Measurements from ENCODE around the gene MTA1. TPM values are rescaled to one million over a fixed set of nuclear protein-coding genes. Genes with fewer than 3 reads are reported as not detected.
A peak's percentile ranks its signal among the peaks of the same experiment; 100 is the strongest.

The MTA1 gene
- total RNA-seq, 1 experiment from 2014 or later = 15.4 TPM

- DNase-seq (ENCODE audit: low spot score) = no peak
Observed at GRCh38 chr14:105422695-105423487, 3.3 kb downstream of the MTA1 start.

DNA sequence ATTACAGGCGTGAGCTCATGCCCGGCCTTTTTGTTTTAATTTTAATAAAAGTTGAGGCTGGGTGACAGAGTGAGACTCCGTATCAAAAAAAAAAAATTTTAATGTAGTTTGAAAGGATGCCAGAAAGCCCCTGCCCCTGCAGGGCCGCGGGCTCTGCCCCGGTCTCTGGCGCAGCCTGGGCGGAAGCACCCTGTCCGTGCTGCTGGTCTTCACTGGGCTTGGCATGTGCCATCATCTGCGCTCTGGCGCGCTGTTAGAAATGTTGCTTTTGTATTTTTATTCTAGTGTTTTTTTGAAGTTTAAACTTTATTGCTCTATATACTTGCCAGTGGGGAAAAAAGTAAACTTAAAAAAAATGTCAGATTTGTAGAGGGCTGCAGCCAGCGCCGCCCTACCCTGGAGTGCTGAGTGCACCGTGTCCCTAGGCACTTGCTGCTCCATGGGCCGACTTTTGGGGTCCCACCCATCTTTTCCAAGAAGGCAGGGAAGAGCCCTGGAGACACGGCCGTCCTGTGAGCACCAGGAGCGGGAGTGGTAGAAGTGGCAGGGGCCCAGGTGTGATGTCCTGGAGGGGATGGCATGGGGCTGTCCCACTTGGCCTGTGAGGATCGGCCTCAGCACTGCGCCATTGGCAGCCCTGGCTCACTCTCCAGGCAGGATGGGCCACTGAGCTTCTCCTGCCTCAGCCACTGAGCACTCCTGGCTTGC, 4.0 kb downstream of the MTA1 start:
- no peak for DNase-seq (ENCODE audit: low spot score)

DNA sequence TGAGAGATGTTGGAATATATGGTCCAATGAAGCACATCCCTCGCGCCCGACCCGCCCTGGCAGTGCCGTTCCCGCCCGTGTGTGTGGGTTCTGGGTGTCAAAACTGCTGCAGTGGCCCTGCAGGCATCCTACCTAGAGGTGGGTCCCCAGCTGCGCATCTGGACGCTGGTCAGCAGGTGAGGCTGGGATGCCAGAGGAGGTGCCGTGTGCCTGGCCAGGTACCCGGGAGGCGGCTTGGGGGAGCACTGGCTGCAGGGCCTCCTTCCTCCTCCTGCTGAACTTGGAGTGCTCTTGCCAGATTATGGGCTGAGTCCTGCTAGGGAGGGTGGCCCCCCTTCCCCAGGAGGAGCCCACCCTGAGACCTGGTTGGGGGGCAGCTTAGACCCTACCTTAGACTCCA, 5.2 kb downstream of the MTA1 start:
- no peak for DNase-seq (ENCODE audit: low spot score)

DNA sequence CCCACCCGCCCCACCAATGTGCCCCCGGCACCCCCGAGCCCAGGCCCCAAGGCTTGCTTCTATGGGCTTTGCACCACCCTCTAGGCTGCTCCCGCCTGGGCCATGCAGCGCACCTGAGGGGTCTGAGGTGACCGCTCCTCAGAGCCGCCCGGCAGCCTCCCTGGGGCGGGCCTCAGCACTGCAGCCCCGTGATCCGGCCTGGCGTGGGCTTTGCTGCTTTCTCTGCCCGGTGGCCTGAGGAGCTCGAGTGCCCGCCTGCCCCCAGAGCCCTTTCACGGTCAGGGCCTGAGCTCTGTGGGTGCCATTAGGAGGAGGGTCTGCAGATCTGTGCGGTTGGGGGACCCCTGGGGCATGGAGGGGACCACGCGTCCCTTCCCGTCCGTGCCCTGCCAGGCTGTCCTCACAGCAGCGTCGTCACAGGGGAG, 6.2 kb downstream of the MTA1 start:
- DNase-seq (ENCODE audit: low spot score) = no peak

DNA sequence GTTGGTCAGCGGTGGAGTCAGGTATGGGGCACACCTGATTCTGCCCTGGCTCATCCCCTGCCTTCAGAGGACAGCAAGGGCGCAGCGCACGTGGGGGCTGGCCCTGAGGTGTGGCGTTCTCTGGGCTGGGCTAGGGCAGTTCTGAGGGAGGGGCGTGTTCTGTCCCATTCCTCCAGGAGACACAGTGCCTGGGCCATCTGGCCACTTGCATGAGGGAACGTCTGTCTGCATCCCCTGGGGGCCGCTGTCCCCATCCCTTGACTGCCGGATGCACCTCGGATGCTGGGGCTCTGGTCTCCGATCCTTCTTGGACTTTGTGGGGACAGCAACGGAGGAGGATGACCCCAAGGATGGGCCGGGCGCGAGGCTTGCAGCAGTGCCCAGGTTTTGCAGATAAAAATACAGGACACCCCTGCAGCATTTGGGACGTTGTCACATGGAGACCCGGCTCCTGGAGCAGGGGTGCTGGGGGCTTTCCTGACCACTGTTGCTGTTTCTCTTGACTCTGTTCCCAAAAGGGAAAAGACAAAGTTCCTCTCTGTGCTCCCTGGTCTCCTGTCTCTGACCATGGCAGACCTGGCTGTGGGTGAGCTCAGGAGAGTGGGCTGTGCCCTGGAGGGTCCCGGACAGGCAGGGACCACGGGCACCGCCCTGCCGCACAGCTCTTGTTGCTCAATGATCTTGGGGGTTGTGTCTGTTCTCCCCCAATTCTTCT, 6.9 kb downstream of the MTA1 start:
- no peak for DNase-seq (ENCODE audit: low spot score)

- no peak for DNase-seq (ENCODE audit: low spot score)
Observed at GRCh38 chr14:105427412-105427811, 7.8 kb downstream of the MTA1 start.

DNA sequence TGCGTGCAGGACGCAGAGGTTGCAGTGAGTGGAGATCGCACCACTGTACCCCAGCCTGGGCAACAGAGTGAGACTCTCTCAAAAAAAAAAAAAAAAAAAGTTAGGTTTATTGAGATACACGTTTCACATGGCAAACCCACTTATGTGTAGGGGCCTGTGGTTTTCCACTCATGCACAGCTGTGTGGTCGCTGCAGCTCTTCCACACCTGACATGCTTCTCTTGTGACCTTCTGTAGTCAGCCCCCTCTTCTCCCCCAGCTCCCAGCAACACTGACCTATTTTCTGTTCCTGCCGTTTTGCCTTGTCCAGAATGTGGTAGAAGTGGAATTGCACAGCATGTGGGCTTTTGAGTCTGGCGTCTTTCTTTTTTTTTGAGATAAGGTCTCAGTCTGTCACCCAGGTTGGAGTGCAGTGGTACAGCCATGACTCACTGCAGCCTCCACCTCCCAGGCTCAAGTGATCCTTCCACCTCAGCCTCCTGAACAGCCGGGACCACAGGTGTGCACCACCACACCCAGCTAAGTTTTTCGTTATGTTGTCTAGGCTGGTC, 8.4 kb downstream of the MTA1 start:
- DNase-seq (ENCODE audit: low spot score) = no peak

- DNase-seq (ENCODE audit: low spot score) = no peak
Observed at GRCh38 chr14:105430042-105430441, 10.4 kb downstream of the MTA1 start.

- peak; percentile 65 for DNase-seq (ENCODE audit: low spot score)
Observed at GRCh38 chr14:105430565-105430964, 10.9 kb downstream of the MTA1 start.

GRCh38 chr14:105431256-105431655, 11.6 kb downstream of the MTA1 start:
- no peak for DNase-seq (ENCODE audit: low spot score)

- no peak for DNase-seq (ENCODE audit: low spot score)
Observed at GRCh38 chr14:105432657-105433056, 13.0 kb downstream of the MTA1 start.

DNA sequence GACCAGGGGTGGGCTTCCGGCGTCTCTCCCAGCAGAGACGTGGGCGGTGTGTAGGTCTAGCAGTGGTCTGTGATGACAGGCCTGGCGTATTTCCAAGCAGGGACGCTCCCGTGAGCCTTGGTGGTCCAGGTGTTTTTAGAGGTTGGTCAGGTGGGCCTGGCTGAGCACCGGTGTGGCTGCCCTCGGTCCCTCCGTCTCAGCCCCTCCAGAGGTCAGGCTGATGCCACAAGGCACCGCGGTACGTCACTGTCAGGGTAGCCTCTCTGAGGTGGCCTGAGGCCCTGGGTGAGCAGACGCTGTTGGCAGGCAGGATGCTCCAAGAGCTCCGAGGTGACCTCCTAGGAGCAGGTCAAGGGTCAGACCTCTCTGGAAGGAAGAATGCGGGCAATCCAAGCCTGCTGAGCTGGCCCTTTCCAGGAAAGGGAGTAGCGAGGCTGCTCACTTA, 13.6 kb downstream of the MTA1 start:
- DNase-seq (ENCODE audit: low spot score) = no peak

- DNase-seq (ENCODE audit: low spot score) = no peak
Observed at GRCh38 chr14:105436402-105436801, 16.8 kb downstream of the MTA1 start.

- no peak for DNase-seq (ENCODE audit: low spot score)
Observed at GRCh38 chr14:105436891-105437722, 17.5 kb downstream of the MTA1 start.

DNA sequence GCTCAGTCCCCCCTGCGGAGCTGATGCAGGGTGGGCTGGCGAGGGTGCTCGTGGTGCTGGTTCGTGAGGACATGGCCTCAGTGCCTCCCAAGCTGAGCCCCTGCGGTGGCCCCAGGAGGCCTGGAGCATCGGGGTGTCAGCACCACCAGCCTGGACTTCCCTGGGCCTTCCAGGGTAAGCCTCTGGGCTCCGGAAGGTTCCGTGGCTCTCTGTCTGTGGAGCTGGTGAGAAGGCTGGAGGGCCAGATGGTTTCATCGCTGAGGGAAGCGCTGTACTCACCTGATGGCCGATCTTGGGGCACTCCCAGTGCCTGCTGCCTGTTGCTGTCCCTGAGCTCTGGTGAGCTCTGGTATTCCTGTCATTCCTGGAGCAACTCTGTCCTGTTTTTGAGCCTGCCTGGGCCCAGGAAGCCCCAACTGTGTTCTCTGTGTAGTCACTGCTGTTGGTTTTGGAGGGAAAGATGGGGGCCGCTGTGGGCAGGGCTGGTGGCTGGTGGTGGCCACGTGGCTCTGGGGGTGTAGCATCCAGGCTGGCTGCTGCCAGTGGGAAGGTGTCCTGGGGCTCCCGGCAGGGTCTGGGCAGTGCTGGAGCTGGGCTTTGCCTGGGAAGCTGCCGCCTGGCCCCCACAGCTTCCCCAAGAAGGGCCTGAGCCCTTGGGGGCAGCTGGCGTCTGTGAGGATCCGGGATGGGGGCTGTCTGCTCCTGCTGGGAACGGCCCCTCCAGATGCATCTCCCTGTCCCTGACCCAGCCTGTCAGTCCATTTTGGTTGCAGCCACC, 18.3 kb downstream of the MTA1 start:
- no peak for DNase-seq (ENCODE audit: low spot score)

DNA sequence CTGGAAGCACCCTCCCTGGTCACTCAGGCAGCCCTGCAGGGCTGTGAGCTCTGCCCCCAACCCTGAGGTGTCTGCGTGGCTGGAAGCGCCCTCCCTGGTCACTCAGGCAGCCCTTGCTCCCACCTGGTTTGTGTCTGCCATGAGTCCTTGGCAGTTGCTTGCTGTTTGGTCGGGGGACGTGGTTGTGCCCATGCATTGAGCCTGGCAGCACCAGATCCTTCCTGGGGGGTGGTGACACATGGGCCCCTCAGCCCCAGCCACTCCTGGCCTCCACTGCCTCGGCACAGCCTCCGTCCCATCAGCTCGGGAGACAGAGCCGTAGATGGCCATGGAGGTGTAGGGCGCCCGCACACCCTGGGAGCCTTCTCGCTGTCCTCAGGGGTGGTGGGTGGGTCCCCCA, 19.6 kb downstream of the MTA1 start:
- no peak for DNase-seq (ENCODE audit: low spot score)

DNA sequence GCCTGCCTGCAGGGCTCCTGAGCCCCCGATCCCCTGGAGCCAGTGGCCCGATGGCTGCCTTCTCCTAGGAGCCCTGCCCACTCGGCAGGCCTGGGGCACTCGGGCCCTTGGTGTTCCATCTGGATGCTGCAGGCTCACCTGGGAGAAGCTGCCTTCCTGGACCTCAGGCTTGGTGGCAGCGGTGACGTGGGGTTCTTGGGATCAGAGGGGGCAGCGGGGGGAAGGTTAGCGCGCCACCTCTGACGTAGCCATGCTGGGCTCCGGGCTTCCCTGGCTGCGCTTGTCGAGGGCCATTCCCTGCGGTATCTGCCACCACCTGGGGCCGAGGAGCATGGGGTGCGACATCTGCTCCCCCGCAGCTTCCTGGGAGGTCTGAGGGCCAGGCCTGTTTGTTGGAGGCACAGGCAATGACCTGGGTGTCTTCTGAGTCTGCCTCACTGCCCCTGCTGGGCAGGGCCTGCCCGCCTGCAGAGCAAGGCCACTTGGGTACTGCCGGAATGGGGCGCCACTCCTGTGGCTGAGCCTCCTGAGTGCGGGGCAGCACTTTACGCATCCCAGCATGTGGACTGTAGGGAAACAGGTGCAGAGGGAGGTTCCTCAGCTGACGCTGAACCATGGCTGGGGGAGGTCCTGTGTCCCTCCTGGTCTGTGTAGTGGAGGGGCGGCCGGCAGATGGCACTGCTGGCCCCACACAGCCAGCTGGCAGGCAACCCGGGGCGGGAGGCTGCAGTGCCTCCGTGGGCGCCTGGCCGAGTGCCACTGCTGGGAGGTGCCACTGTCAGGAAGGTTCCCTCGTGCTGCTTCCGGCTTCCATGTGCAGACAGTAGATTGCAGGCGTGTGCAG, 20.3 kb downstream of the MTA1 start:
- no peak for DNase-seq (ENCODE audit: low spot score)

GRCh38 chr14:105440554-105440900, 20.9 kb downstream of the MTA1 start:
- no peak for DNase-seq (ENCODE audit: low spot score)

DNA sequence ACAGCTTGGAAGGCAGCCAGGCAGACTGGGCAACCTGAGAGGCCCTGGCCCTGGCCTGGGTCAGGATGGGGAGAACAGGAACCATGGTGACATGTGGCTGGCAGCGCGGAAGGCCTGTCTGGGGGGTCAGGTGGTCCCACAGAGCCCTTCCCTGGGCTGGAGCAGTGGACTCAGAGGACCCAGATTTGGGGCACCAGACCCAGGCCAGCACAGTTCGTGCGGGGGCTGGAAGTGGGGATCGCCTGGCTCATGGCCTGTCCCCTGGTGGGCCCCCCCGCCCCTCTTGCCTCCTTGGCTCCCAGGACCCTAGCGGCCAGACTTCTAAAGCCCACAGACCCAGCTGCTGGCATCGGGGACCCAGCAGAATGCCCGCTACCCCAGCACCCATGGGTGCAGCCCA, 21.4 kb downstream of the MTA1 start:
- DNase-seq (ENCODE audit: low spot score) = no peak

GRCh38 chr14:105442125-105442524, 22.5 kb downstream of the MTA1 start:
- no peak for DNase-seq (ENCODE audit: low spot score)
